ENCODE measurements around the gene GARIN5A. TPM values are rescaled to one million over a fixed set of nuclear protein-coding genes. Genes with fewer than 3 reads are reported as not detected.

GARIN5A gene
- total RNA-seq, 1 experiment from 2014 or later: 8.2 TPM

GRCh38 chr19:50457300-50457699 is 19.3 kb downstream of the GARIN5A start:
- DNase-seq (ENCODE audit: low spot score) (no peak), ATAC-seq (no peak)
- no peak overlapping the region for H3K4me3 Mint-ChIP-seq
- H3K27me3 Mint-ChIP-seq (ENCODE audit: low read depth): no peaks in the 10 kb centered on the region
- no peak overlapping the region for H3K27ac Mint-ChIP-seq
- H3K9me3 Mint-ChIP-seq: peaks cover 9% of the 10 kb centered on the region
- H3K36me3 Mint-ChIP-seq: no peaks in the 10 kb centered on the region
- ChIA-PET POLR2A (no interaction called here), CTCF (interaction anchor here (1.6 to 2.5 kb wide), 3 partner anchors 9 to 100 kb away, joined by 3 to 13 read pairs (median 12); no protein-coding TSS in a partner anchor)
- TF ChIP-seq NFYB (CRISPR knock-in tag; conservative IDR thresholded peaks at IDR 0.05; ENCODE audit: low read depth): no peak
- TF ChIP-seq TEAD1 (CRISPR knock-in tag; IDR thresholded peaks at IDR 0.05): no peak
- no peak for TF ChIP-seq ZNF219 (CRISPR knock-in tag; IDR thresholded peaks at IDR 0.05; ENCODE audit: borderline replicate concordance)
- TF ChIP-seq AR (CRISPR knock-in tag; IDR thresholded peaks at IDR 0.05): no peak
- TF ChIP-seq NR3C1 (CRISPR knock-in tag; conservative IDR thresholded peaks at IDR 0.05; ENCODE audit: low read depth): no peak
- no peak for TF ChIP-seq HMGXB4 (CRISPR knock-in tag; IDR thresholded peaks at IDR 0.05)
- no peak for TF ChIP-seq CREB1 (CRISPR knock-in tag; IDR thresholded peaks at IDR 0.05)
- TF ChIP-seq CTCF (IDR thresholded peaks at IDR 0.05): no peak
- TF ChIP-seq ZNF263 (CRISPR knock-in tag; IDR thresholded peaks at IDR 0.05; ENCODE audit: low read depth): no peak
- TF ChIP-seq TEAD4 (CRISPR knock-in tag; IDR thresholded peaks at IDR 0.05): no peak
- TF ChIP-seq ZMAT4 (CRISPR knock-in tag; IDR thresholded peaks at IDR 0.05): no peak
- TF ChIP-seq FOXP1 (CRISPR knock-in tag; IDR thresholded peaks at IDR 0.05; ENCODE audit: borderline replicate concordance): no peak
- no peak for TF ChIP-seq ZNF416 (CRISPR knock-in tag; IDR thresholded peaks at IDR 0.05)
- no peak for TF ChIP-seq GTF2I (CRISPR knock-in tag; conservative IDR thresholded peaks at IDR 0.05)
- no peak for TF ChIP-seq AFF4 (CRISPR knock-in tag; IDR thresholded peaks at IDR 0.05; ENCODE audit: borderline replicate concordance)
- H3K4me1 Mint-ChIP-seq: no peaks in the 10 kb centered on the region

- DNase-seq (ENCODE audit: low spot score): no peak
- Mint-ChIP-seq H3K36me3 (no peaks in the 10 kb centered on the region), H3K9me3 (peaks cover 9% of the 10 kb centered on the region), H3K4me1 (peaks cover 2% of the 10 kb centered on the region; the same call in 1 of the 2 replicates), H3K4me3 (no peak overlapping the region), H3K27ac (no peak overlapping the region), H3K27me3 (ENCODE audit: low read depth) (no peaks in the 10 kb centered on the region)
- POLR2A ChIA-PET: no interaction called here
- CTCF ChIA-PET: interaction anchor here (2.5 kb wide), 1 partner anchor 10 kb away, joined by 13 read pairs; no protein-coding TSS in a partner anchor
- ATAC-seq: no peak
- TF ChIP-seq ATF1 (CRISPR knock-in tag; IDR thresholded peaks at IDR 0.05) (no peak), ETV6 (CRISPR knock-in tag; IDR thresholded peaks at IDR 0.05) (no peak), GRHL2 (CRISPR knock-in tag; IDR thresholded peaks at IDR 0.05; ENCODE audit: insufficient replicate concordance, severe bottlenecking) (no peak), NR1H2 (CRISPR knock-in tag; IDR thresholded peaks at IDR 0.05) (no peak), ERG (CRISPR knock-in tag; IDR thresholded peaks at IDR 0.05) (no peak), CDX4 (CRISPR knock-in tag; IDR thresholded peaks at IDR 0.05; ENCODE audit: borderline replicate concordance) (no peak)
Observed at GRCh38 chr19:50455992-50456391, 20.7 kb downstream of the GARIN5A start.

Data from WTC11 (cell line).